ENCODE measurements around the gene NLN. TPM values are rescaled to one million over a fixed set of nuclear protein-coding genes. Genes with fewer than 3 reads are reported as not detected.

NLN gene
- total and polyA plus RNA-seq, 2 of the 4 experiments (the other 2 are of a cell fraction) = 19.1 to 37.1 TPM

- H3K4me1 ChIP-seq (ENCODE audit: control insufficient read depth, insufficient read depth, low read length) = peaks cover 3% of the 10 kb centered on the region; the same call in 1 of the 2 replicates
- H3K27me3 ChIP-seq (ENCODE audit: control insufficient read depth, insufficient read depth, low read length) = no peaks in the 10 kb centered on the region
- no peak overlapping the region for H2BK120ac ChIP-seq (ENCODE audit: low read depth, low read length)
- ATAC-seq (ENCODE audit: low read depth) (no peak), DNase-seq (no peak)
- CTCF ChIA-PET = no interaction called here
- H4K91ac ChIP-seq (ENCODE audit: insufficient read depth, low read depth, low read length) = no peak overlapping the region
- no peaks in the 10 kb centered on the region for H4K20me1 ChIP-seq (ENCODE audit: insufficient read depth, low read length)
- H3K56ac ChIP-seq (ENCODE audit: extremely low read depth, insufficient read depth, low read length) = no peak overlapping the region
- H2AK5ac ChIP-seq (ENCODE audit: low read depth, low read length) = no peak overlapping the region
- no peak overlapping the region for H3K9ac ChIP-seq (ENCODE audit: low read depth, low read length)
- no peak overlapping the region for H3K14ac ChIP-seq (replicated peaks; ENCODE audit: low read depth, low read length)
- in situ Hi-C loops (cut with MboI; ENCODE audit: low sequenced_read_pairs) = no loop called here
- H2BK15ac ChIP-seq (ENCODE audit: low read depth, low read length) = no peak overlapping the region
- H3K4me3 ChIP-seq (ENCODE audit: insufficient read depth, low read depth, low read length) = no peak overlapping the region
- no peak overlapping the region for H2BK20ac ChIP-seq (ENCODE audit: low read depth, low read length)
- H3K4me2 ChIP-seq (ENCODE audit: low read depth, low read length) = no peak overlapping the region
- H3K18ac ChIP-seq (ENCODE audit: low read depth, low read length) = no peak overlapping the region
- H2BK5ac ChIP-seq (ENCODE audit: low read depth, low read length, poor library complexity, severe bottlenecking) = no peak overlapping the region
- H3K23ac ChIP-seq (ENCODE audit: low read depth, low read length) = no peak overlapping the region
- peaks cover 2% of the 10 kb centered on the region; the same call in 1 of the 2 replicates for H3K36me3 ChIP-seq (ENCODE audit: control insufficient read depth, insufficient read depth, low read length)
- TF ChIP-seq CTCF (conservative IDR thresholded peaks at IDR 0.05; ENCODE audit: low read depth, low read length) (no peak), RCOR1 (IDR thresholded peaks at IDR 0.05; ENCODE audit: insufficient replicate concordance, low read length) (no peak), SMC3 (IDR thresholded peaks at IDR 0.05; ENCODE audit: low read depth, low read length) (no peak), CEBPB (IDR thresholded peaks at IDR 0.05; ENCODE audit: low read depth, low read length) (no peak), RAD21 (IDR thresholded peaks at IDR 0.05; ENCODE audit: low read length) (no peak), USF2 (IDR thresholded peaks at IDR 0.05; ENCODE audit: low read depth, low read length) (no peak)
- BruUV-seq (replicated peaks) = no TSS peak
- no peak overlapping the region for H2AFZ ChIP-seq (replicated peaks; ENCODE audit: low read length, poor library complexity)
- H2AK9ac ChIP-seq (replicated peaks; ENCODE audit: low read depth, low read length, poor library complexity) = no peak overlapping the region
- no peak overlapping the region for H3K4ac ChIP-seq (ENCODE audit: low read depth, low read length)
- dilution Hi-C loops (cut with HindIII; ENCODE audit: low sequenced_read_pairs, unreplicated experiment) = no loop called here
- H4K5ac ChIP-seq (ENCODE audit: low read depth, low read length) = no peak overlapping the region
- no peak overlapping the region for H3K27ac ChIP-seq (ENCODE audit: insufficient read depth, low read length)
- peaks cover 7% of the 10 kb centered on the region for H3K9me1 ChIP-seq (ENCODE audit: insufficient read depth, low read length)
- intact Hi-C loops (cut with micrococcal nuclease) = no loop called here
- no CpG with 5 or more reads among the region's 2 CpGs for WGBS, 2 experiments (ENCODE audit: extremely low coverage in 2 of 2, insufficient read length in 1 of 2)
- POLR2A ChIA-PET (ENCODE audit: unreplicated experiment) = no interaction called here
- H4K8ac ChIP-seq (ENCODE audit: low read depth in 2 of 2, low read length in 2 of 2) = no peak overlapping the region
- H3K9me3 ChIP-seq (ENCODE audit: control insufficient read depth, insufficient read depth, low read length) = no peaks in the 10 kb centered on the region; the same call in 1 of the 2 replicates
- peaks cover 0 to 18% of the 10 kb centered on the region in 2 experiments for H3K79me1 ChIP-seq (ENCODE audit: low read depth in 1 of 2, low read length in 2 of 2)
These were observed 44.2 kb downstream of the NLN start for GRCh38 chr5:65766175-65766574.
